NT2/D1 (cell line): ENCODE results near the gene BTG4.

Source experiments
- DNase-seq: peaks from one replicate; pipeline ENCODE4 v3.0.0-alpha.2; 2011; ENCODE audit warnings: low read depth, low spot score
- H3K27me3 ChIP-seq: 2 replicates; pipeline ENCODE4 v1.6.0; 2011; ENCODE audit warnings: mild to moderate bottlenecking; ENCODE audit not compliant: insufficient read length, insufficient read depth
- H3K36me3 ChIP-seq: 2 replicates; pipeline ENCODE4 v1.6.1; 2011; ENCODE audit warnings: mild to moderate bottlenecking, low read length, mixed read lengths; ENCODE audit not compliant: insufficient read depth, insufficient read length
- H3K4me1 ChIP-seq: 2 replicates; pipeline ENCODE4 v1.5.1; 2011; ENCODE audit not compliant: insufficient read depth, insufficient read length
- H3K4me3 ChIP-seq: 2 replicates; pipeline ENCODE4 v1.5.1; 2011; ENCODE audit warnings: low read depth; ENCODE audit not compliant: insufficient read length
- H3K9ac ChIP-seq: 2 replicates; pipeline ENCODE4 v1.6.0; 2011; ENCODE audit warnings: low read depth; ENCODE audit not compliant: insufficient read length
- H3K9me3 ChIP-seq: 2 replicates; pipeline ENCODE4 v1.5.1; 2011; ENCODE audit warnings: mild to moderate bottlenecking, low read length; ENCODE audit not compliant: insufficient read depth
- SUZ12 ChIP-seq: IDR thresholded peaks from 2 replicates; pipeline ENCODE4 v1.6.1; 2011; ENCODE audit not compliant: insufficient read length, insufficient read depth; ENCODE audit errors: extremely low read depth
- YY1 ChIP-seq: IDR thresholded peaks from 2 replicates; pipeline ENCODE4 v1.6.1; 2011; ENCODE audit not compliant: insufficient read length, insufficient read depth
- ZNF274 ChIP-seq: IDR thresholded peaks from 2 replicates; pipeline ENCODE4 v1.6.1; 2011; ENCODE audit warnings: mild to moderate bottlenecking, low read depth, low read length

The BTG4 gene

GRCh38 chr11:111490496-111490895, 21.7 kb downstream of the BTG4 start:
- Histone ChIP-seq H3K9me3 (no peaks in the 10 kb centered on the region), H3K4me3 (no peak overlapping the region), H3K4me1 (no peaks in the 10 kb centered on the region), H3K36me3 (no peaks in the 10 kb centered on the region), H3K9ac (no peak overlapping the region), H3K27me3 (peaks cover 5% of the 10 kb centered on the region)
- DNase-seq = no peak
- TF ChIP-seq YY1 = no peak
- TF ChIP-seq SUZ12 = no peak
- TF ChIP-seq ZNF274 = no peak

DNA sequence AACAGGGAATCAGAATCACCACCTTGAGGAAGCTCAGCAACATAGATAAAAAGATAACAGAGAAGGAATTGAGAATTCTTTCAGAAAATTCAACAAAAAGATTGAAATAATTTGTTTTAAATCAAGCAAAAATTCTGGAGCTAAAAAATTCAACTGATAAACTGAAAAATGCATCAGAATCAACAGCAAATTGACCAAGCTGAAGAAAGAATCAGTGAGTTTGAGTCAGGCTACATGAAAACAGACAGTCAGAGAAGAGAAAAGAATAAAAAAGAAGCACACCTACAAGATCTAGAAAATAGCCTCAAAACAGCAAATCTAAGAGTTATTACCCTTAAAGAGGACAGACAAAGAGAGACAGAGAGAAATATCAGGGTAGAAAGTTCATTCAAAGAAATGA, 28.8 kb downstream of the BTG4 start:
- DNase-seq = no peak
- Histone ChIP-seq H3K9me3 (peaks cover 3% of the 10 kb centered on the region; the same call in 1 of the 2 replicates), H3K4me1 (no peaks in the 10 kb centered on the region), H3K27me3 (no peaks in the 10 kb centered on the region), H3K4me3 (no peak overlapping the region), H3K9ac (no peak overlapping the region), H3K36me3 (no peaks in the 10 kb centered on the region)
- no peak for TF ChIP-seq YY1
- TF ChIP-seq SUZ12 = no peak
- TF ChIP-seq ZNF274 = no peak

- H3K36me3 ChIP-seq = no peaks in the 10 kb centered on the region
- H3K27me3 ChIP-seq = no peaks in the 10 kb centered on the region
- H3K9me3 ChIP-seq = peaks cover 3% of the 10 kb centered on the region; the same call in 1 of the 2 replicates
- H3K4me1 ChIP-seq = no peaks in the 10 kb centered on the region
- DNase-seq = no peak
- H3K4me3 ChIP-seq = no peak overlapping the region
- no peak overlapping the region for H3K9ac ChIP-seq
- TF ChIP-seq SUZ12 (no peak), YY1 (no peak), ZNF274 (no peak)
Observed at GRCh38 chr11:111479666-111480065, 32.5 kb downstream of the BTG4 start.

DNA sequence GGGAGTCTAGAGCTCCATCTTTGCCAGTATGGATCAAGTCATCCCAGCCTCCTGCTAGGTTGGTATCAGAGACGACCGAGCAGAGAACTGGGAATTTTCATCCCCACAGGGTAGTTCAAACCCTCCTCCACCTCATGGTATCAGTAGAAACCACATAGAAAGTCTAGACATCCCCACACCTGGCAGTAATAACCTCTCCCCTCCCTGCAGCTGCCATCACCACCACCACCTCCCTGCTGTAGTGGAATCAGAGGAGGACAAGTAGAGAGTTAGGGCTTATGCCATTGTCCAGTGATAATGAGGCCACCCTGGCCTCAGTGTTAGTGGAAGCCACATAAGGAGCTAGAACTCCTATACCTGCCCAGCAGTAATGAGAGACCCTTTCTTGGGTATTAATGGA, 34.3 kb downstream of the BTG4 start:
- Histone ChIP-seq H3K27me3 (no peaks in the 10 kb centered on the region), H3K9me3 (peaks cover 5% of the 10 kb centered on the region; the same call in 1 of the 2 replicates), H3K9ac (no peak overlapping the region), H3K36me3 (no peaks in the 10 kb centered on the region), H3K4me1 (no peaks in the 10 kb centered on the region), H3K4me3 (no peak overlapping the region)
- DNase-seq = no peak
- TF ChIP-seq SUZ12 (no peak), YY1 (no peak), ZNF274 (no peak)

- no peaks in the 10 kb centered on the region for H3K36me3 ChIP-seq
- H3K9ac ChIP-seq = no peak overlapping the region
- 0 out of 2 replicates have a peak, but pooled peaks cover 5% of the 10 kb centered on the region for H3K9me3 ChIP-seq
- H3K27me3 ChIP-seq = no peaks in the 10 kb centered on the region
- H3K4me1 ChIP-seq = no peaks in the 10 kb centered on the region
- TF ChIP-seq SUZ12 = no peak
- no peak for TF ChIP-seq ZNF274
- TF ChIP-seq YY1 = no peak
- DNase-seq = no peak
- no peak overlapping the region for H3K4me3 ChIP-seq
Observed at GRCh38 chr11:111476956-111477355, 35.2 kb downstream of the BTG4 start.

- DNase-seq = no peak
- H3K36me3 ChIP-seq = no peaks in the 10 kb centered on the region
- no peaks in the 10 kb centered on the region for H3K27me3 ChIP-seq
- no peaks in the 10 kb centered on the region for H3K4me1 ChIP-seq
- H3K9me3 ChIP-seq = 0 out of 2 replicates have a peak, but pooled peaks cover 5% of the 10 kb centered on the region
- H3K4me3 ChIP-seq = no peak overlapping the region
- TF ChIP-seq ZNF274 = no peak
- no peak for TF ChIP-seq YY1
- no peak for TF ChIP-seq SUZ12
- H3K9ac ChIP-seq = no peak overlapping the region
Observed at GRCh38 chr11:111476366-111476765, 35.8 kb downstream of the BTG4 start.

GRCh38 chr11:111474432-111474831, 37.8 kb downstream of the BTG4 start:
- H3K9me3 ChIP-seq = 0 out of 2 replicates have a peak, but pooled peaks cover 5% of the 10 kb centered on the region
- no peaks in the 10 kb centered on the region for H3K36me3 ChIP-seq
- no peak for DNase-seq
- no peak overlapping the region for H3K4me3 ChIP-seq
- TF ChIP-seq ZNF274 (no peak), SUZ12 (no peak), YY1 (no peak)
- H3K9ac ChIP-seq = no peak overlapping the region
- H3K4me1 ChIP-seq = no peaks in the 10 kb centered on the region
- no peaks in the 10 kb centered on the region for H3K27me3 ChIP-seq

- Histone ChIP-seq H3K4me1 (no peaks in the 10 kb centered on the region), H3K9me3 (0 out of 2 replicates have a peak, but pooled peaks cover 5% of the 10 kb centered on the region), H3K4me3 (no peak overlapping the region), H3K36me3 (no peaks in the 10 kb centered on the region), H3K9ac (no peak overlapping the region), H3K27me3 (no peaks in the 10 kb centered on the region)
- no peak for TF ChIP-seq YY1
- TF ChIP-seq ZNF274 = no peak
- no peak for TF ChIP-seq SUZ12
- DNase-seq = no peak
Observed at GRCh38 chr11:111472228-111472627, 40.0 kb downstream of the BTG4 start.
